ENCODE data around the gene RGS7.
"Not testable (repeated sequence)": the region's sequence is repeated elsewhere in the genome, so short reads cannot be mapped to it uniquely, and the experiment has no call there.

GRCh38 chr1:240882656-240883308, 474.2 kb downstream of the RGS7 start:
- TF ChIP-seq CTCF (conservative IDR thresholded peaks at IDR 0.05; ENCODE audit: low read length); EZH2phosphoT487 (IDR thresholded peaks at IDR 0.05; ENCODE audit: borderline replicate concordance, low read depth, low read length): not testable (repeated sequence)
